ENCODE data around the gene ATP8B4. TPM values are rescaled to one million over a fixed set of nuclear protein-coding genes. Genes with fewer than 3 reads are reported as not detected.

ATP8B4 gene
- total and polyA plus RNA-seq, 2 of the 8 experiments (the other 6 are each of a cell fraction or from before 2014, with no cell fraction given): 0.17 to 0.24 TPM

GRCh38 chr15:49843725-49844124, 275.3 kb downstream of the ATP8B4 start (continued):
- TF ChIP-seq, protein P1, sequence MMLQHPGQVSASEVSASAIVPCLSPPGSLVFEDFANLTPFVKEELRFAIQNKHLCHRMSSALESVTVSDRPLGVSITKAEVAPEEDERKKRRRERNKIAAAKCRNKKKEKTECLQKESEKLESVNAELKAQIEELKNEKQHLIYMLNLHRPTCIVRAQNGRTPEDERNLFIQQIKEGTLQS (IDR thresholded peaks at IDR 0.05; ENCODE audit: insufficient read depth, low read depth, low read length): no peak
- TF ChIP-seq CHD2 (IDR thresholded peaks at IDR 0.05; ENCODE audit: low read length) (no peak), CBX5 (IDR thresholded peaks at IDR 0.05; ENCODE audit: low read depth, low read length) (no peak), SIRT6 (IDR thresholded peaks at IDR 0.05; ENCODE audit: low read length) (no peak)
